ENCODE measurements around the gene SCN10A.

SCN10A gene

DNA sequence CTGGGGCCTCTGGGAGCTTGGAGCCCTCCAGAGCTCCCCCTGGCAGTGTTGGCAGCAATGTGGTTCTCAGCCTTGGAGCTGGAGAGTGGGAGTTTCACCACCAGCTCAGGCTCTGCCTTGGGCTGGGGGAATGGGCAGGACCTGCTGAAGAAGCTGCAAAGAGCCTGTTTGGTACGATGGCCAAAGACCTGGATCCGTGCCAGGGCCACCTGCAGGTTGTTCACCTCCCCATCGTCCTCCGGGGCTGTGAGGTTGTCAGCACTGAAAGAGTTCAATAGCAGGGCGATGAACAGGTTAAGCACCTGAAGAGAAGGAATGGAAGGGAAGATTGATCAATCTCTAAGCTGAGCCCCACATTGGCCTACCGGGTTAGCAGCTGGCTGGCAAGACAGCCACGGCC lies 89.3 kb downstream of the SCN10A start:
- no peak overlapping the region for H3K4me3 ChIP-seq (ENCODE audit: low read depth, low read length)
- TF ChIP-seq MYC (IDR thresholded peaks at IDR 0.05; ENCODE audit: low read depth, low read length) (no peak), POLR2A (IDR thresholded peaks at IDR 0.05; ENCODE audit: extremely low read depth, insufficient read length) (no peak)
- TF ChIP-seq, protein P1, sequence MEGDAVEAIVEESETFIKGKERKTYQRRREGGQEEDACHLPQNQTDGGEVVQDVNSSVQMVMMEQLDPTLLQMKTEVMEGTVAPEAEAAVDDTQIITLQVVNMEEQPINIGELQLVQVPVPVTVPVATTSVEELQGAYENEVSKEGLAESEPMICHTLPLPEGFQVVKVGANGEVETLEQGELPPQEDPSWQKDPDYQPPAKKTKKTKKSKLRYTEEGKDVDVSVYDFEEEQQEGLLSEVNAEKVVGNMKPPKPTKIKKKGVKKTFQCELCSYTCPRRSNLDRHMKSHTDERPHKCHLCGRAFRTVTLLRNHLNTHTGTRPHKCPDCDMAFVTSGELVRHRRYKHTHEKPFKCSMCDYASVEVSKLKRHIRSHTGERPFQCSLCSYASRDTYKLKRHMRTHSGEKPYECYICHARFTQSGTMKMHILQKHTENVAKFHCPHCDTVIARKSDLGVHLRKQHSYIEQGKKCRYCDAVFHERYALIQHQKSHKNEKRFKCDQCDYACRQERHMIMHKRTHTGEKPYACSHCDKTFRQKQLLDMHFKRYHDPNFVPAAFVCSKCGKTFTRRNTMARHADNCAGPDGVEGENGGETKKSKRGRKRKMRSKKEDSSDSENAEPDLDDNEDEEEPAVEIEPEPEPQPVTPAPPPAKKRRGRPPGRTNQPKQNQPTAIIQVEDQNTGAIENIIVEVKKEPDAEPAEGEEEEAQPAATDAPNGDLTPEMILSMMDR (IDR thresholded peaks at IDR 0.05; ENCODE audit: low read depth, low read length), result no peak
- TF ChIP-seq, protein P2, sequence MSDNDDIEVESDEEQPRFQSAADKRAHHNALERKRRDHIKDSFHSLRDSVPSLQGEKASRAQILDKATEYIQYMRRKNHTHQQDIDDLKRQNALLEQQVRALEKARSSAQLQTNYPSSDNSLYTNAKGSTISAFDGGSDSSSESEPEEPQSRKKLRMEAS (IDR thresholded peaks at IDR 0.05; ENCODE audit: low read depth, low read length), result no peak
- no peak for DNase-seq (ENCODE audit: low read depth)

DNA sequence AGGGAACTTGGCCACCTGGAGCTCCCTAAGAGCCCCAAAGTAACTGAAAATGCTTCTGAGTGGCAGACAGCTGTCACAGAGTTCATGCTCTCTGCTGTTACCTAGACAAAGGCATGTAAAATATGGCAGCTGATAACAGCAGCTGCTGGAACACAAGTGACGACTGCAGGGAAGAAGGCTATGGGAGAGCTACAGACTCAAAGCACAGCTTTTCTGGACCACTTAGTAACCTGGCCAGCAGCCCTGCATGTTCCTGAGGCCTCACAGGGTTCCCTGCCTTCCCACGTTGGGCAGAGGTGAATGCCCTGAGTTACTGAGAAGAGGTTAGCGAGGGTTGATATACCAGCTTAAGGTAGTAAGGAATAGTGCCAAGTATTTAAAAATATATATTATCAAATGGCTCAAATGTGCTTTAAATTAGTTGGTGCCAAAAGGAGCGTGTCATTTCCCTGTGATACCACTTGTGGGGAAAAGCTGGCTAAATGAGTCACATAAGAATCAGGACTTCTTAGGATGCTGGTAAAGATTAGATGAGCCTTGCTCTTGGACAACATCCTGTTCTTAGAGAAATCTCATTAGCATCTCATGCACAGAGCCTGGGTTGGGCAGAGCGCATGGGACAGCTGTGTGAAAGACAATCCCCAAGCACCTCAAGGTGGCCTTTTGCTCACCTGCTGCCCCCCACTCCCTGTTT lies 90.1 kb downstream of the SCN10A start:
- TF ChIP-seq, protein P1 (IDR thresholded peaks at IDR 0.05; ENCODE audit: low read depth, low read length), result no peak
- TF ChIP-seq, protein P2 (IDR thresholded peaks at IDR 0.05; ENCODE audit: low read depth, low read length), result no peak
- TF ChIP-seq POLR2A (IDR thresholded peaks at IDR 0.05; ENCODE audit: extremely low read depth, insufficient read length), result no peak
- no peak for TF ChIP-seq MYC (IDR thresholded peaks at IDR 0.05; ENCODE audit: low read depth, low read length)
- no peak overlapping the region for H3K4me3 ChIP-seq (ENCODE audit: low read depth, low read length)
- DNase-seq (ENCODE audit: low read depth), result no peak

DNA sequence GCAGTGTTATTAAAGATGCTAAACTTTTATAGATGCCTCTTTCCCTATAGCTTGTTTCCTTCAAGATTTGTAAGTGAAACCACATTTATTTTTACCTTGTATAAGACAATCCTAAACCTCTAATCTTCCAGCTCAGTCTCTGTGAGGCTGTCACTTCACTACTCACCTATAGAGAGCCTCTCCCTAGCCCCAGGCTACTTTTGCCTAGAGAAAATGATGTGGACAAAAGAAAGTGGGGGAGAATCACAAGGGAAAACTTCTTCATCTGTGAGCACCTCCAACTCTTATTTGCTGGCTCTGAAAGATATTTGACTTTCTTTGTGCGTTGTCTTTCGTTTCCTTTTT lies 91.7 kb downstream of the SCN10A start:
- DNase-seq (ENCODE audit: low read depth), result no peak
- TF ChIP-seq, protein P1 (IDR thresholded peaks at IDR 0.05; ENCODE audit: low read depth, low read length), result no peak
- TF ChIP-seq, protein P2 (IDR thresholded peaks at IDR 0.05; ENCODE audit: low read depth, low read length), result no peak
- no peak overlapping the region for H3K4me3 ChIP-seq (ENCODE audit: low read depth, low read length)

DNA sequence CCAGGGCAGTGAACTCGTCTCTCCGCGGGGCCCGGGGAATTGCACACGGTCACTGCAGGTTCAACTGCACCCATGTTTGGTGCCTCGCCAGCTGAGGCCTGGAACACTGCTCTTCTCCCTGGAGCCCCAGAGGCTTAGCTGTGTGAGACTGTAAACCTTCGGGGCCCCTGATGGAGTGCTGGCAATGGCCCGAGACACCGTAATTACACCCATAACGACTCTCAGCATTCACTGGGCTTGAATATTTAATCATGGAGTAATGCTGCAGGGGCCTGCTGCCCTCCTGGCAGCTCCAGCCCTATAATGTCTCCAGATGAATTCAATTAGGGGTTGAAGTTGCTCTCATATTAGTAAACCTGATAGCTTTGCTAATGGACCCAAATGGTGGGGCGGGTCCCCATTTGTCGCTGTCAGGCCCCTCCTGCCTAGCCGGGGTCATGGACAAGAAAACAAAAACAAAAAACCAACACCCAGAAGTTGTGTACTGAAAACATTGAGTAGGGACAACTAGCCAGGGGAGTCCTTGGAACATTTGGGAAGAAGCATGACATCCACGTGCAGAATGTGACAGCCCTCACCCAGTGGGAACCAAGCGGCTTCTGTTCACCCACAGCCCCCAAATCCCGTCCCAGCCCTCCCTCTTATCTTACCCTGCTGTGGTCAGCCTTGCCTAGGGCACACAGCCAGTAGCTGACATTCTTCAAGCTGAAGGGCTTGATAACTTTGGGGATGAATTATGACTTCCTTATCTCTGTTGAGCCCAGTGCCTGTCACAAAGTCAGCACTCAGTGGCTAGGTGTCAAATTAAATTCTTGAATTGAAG lies 92.2 kb downstream of the SCN10A start:
- H3K4me3 ChIP-seq (ENCODE audit: low read depth, low read length), result no peak overlapping the region
- no peak for TF ChIP-seq POLR2A (IDR thresholded peaks at IDR 0.05; ENCODE audit: extremely low read depth, insufficient read length)
- TF ChIP-seq, protein P2 (IDR thresholded peaks at IDR 0.05; ENCODE audit: low read depth, low read length), result no peak
- TF ChIP-seq, protein P1 (IDR thresholded peaks at IDR 0.05; ENCODE audit: low read depth, low read length), result no peak
- no peak for TF ChIP-seq MYC (IDR thresholded peaks at IDR 0.05; ENCODE audit: low read depth, low read length)
- no peak for DNase-seq (ENCODE audit: low read depth)

DNA sequence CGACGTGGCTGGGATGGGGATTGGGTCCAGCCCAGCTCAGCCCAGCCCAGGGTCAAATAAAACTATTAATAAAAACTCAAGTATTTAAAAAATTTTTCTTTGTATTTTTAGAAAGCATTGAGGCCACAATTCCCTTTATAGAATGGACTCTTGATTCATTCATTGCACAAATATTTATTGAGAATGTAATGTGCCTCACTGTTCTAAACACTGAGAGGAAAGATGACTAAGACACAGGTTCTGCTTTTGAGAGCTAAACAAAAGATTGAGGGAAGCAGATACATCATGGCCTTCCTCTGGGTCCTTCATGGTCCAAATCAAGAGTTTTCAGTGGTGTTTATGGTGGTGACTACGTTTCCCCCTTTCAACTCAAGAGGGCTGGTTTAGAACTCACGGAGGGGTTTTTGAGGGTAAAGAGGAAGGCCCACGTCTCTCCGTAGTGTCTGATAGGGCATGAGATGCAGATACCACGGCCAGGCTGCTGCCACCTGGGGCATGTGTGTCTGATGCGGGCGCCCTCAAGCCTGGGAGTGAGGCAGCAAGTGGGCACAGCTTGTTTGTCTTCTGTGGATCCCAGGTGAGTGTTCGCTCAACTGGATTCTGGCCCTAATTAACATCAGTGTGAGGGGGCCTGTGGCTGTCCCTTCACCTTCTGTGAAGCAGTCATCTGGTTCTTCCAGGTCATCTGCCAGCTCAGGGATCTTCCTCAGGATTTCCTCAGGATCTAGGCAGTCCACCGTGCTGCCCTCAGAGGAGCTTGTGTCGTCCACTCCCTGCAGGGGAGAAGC lies 93.0 kb downstream of the SCN10A start:
- H3K4me3 ChIP-seq (ENCODE audit: low read depth, low read length), result no peak overlapping the region
- TF ChIP-seq, protein P1 (IDR thresholded peaks at IDR 0.05; ENCODE audit: low read depth, low read length), result no peak
- TF ChIP-seq MYC (IDR thresholded peaks at IDR 0.05; ENCODE audit: low read depth, low read length) (no peak), POLR2A (IDR thresholded peaks at IDR 0.05; ENCODE audit: extremely low read depth, insufficient read length) (no peak)
- TF ChIP-seq, protein P2 (IDR thresholded peaks at IDR 0.05; ENCODE audit: low read depth, low read length), result no peak
- no peak for DNase-seq (ENCODE audit: low read depth)
